Ascending aorta (tissue), 2 donors: ENCODE measurements around the gene DMRT3. TPM values are rescaled to one million over a fixed set of nuclear protein-coding genes. Genes with fewer than 3 reads are reported as not detected.

ENCODE experiments used
- DNase-seq, 2 donors: peaks; one replicate each; pipeline ENCODE4 v3.0.0-alpha.2; 2019; ENCODE audit warnings: low spot score in 2 of 2
- H3K27ac ChIP-seq, 2 donors: fragments of 200-600 bp; sonication (generic); one replicate each; pipeline ENCODE4 v1.5.1; 2016 to 2017; ENCODE audit warnings: mild to moderate bottlenecking in 1 of 2
- H3K27me3 ChIP-seq: fragments of 200-600 bp; sonication (generic); one replicate; pipeline ENCODE4 v1.5.1; 2017
- H3K36me3 ChIP-seq, 2 donors: fragments of 200-600 bp; sonication (generic); one replicate each; pipeline ENCODE4 v1.5.1; 2016
- H3K4me1 ChIP-seq, 2 donors: fragments of 200-600 bp; sonication (generic); one replicate each; pipeline ENCODE4 v1.5.1; 2016 to 2017; ENCODE audit warnings: mild to moderate bottlenecking in 1 of 2
- H3K4me3 ChIP-seq, 2 donors: fragments of 200-600 bp; sonication (generic); one replicate each; pipeline ENCODE4 v1.5.1; 2016 to 2017; ENCODE audit warnings: mild to moderate bottlenecking in 1 of 2
- H3K9me3 ChIP-seq, 2 donors: fragments of 200-600 bp; sonication (generic); one replicate each; pipeline ENCODE4 v1.5.1; 2016
- CTCF ChIP-seq, 3 experiments: fragments of 200-600 bp in 2 of 3; fragments of 450-650 bp in 1 of 3; sonication (generic) in 2 of 3; IDR thresholded peaks; one replicate each; pipeline ENCODE4 v1.5.1; 2016 to 2019; ENCODE audit warnings: antibody characterized with exemption in 3 of 3, mild to moderate bottlenecking in 1 of 3, moderate library complexity in 1 of 3
- intact Hi-C: fragments of 100-400 bp; cut with DNase I; formaldehyde crosslinking; loops from one replicate; pipeline ENCODE4 v1.15.1; 2023
- total RNA-seq: library from RNA; depleted of rRNA; stranded (reverse); fragments of >200 nt; gene quantifications from one replicate; pipeline ENCODE4 v1.1.0, GENCODE V29; 2016

Gene DMRT3
- total RNA-seq, 1 donor from 2014 or later, result not detected

GRCh38 chr9:1009101-1009707, 32.7 kb downstream of the DMRT3 start:
- Histone ChIP-seq H3K36me3 (no peaks in the 10 kb centered on the region), H3K27ac (no peak overlapping the region), H3K4me3 (no peak overlapping the region), H3K9me3 (no peaks in the 10 kb centered on the region), H3K27me3 (no peaks in the 10 kb centered on the region), H3K4me1 (no peaks in the 10 kb centered on the region)
- DNase-seq, result peak; percentile 12 to 87
- intact Hi-C loops, result loop anchor here (2.0 to 5.0 kb wide), 3 partner anchors 112 to 622 kb away; no protein-coding TSS in a partner anchor
- TF ChIP-seq CTCF (IDR thresholded peaks at IDR 0.05), result peak; percentile 79 to 95 (median 90)

GRCh38 chr9:1013021-1013420, 36.6 kb downstream of the DMRT3 start:
- DNase-seq, result no peak
- H3K27me3 ChIP-seq, result no peaks in the 10 kb centered on the region

GRCh38 chr9:1014225-1014624, 37.8 kb downstream of the DMRT3 start:
- Histone ChIP-seq H3K27me3 (no peaks in the 10 kb centered on the region), H3K4me1 (no peaks in the 10 kb centered on the region), H3K4me3 (no peak overlapping the region), H3K27ac (no peak overlapping the region), H3K9me3 (no peaks in the 10 kb centered on the region), H3K36me3 (no peaks in the 10 kb centered on the region)
- no peak for DNase-seq
- intact Hi-C loops, result no loop called here
- TF ChIP-seq CTCF (IDR thresholded peaks at IDR 0.05), result no peak

More at GRCh38 chr9:1013021-1013420, 36.6 kb downstream of the DMRT3 start:
- intact Hi-C loops, result no loop called here
- Histone ChIP-seq H3K27ac (no peak overlapping the region), H3K36me3 (no peaks in the 10 kb centered on the region), H3K9me3 (no peaks in the 10 kb centered on the region), H3K4me3 (no peak overlapping the region), H3K4me1 (no peaks in the 10 kb centered on the region)
- no peak for TF ChIP-seq CTCF (IDR thresholded peaks at IDR 0.05)

- intact Hi-C loops, result no loop called here
- no peaks in the 10 kb centered on the region for H3K36me3 ChIP-seq
- H3K27me3 ChIP-seq, result no peaks in the 10 kb centered on the region
- no peaks in the 10 kb centered on the region for H3K9me3 ChIP-seq
- no peak for DNase-seq
- no peaks in the 10 kb centered on the region for H3K4me1 ChIP-seq
- no peak overlapping the region for H3K27ac ChIP-seq
- no peak for TF ChIP-seq CTCF (IDR thresholded peaks at IDR 0.05)
- no peak overlapping the region for H3K4me3 ChIP-seq
Measured at GRCh38 chr9:1014640-1015039, 38.2 kb downstream of the DMRT3 start.

GRCh38 chr9:1018121-1018520, 41.7 kb downstream of the DMRT3 start:
- intact Hi-C loops, result no loop called here
- H3K27me3 ChIP-seq, result no peaks in the 10 kb centered on the region
- no peak for TF ChIP-seq CTCF (IDR thresholded peaks at IDR 0.05)

GRCh38 chr9:1024112-1024511, 47.7 kb downstream of the DMRT3 start:
- no peaks in the 10 kb centered on the region for H3K36me3 ChIP-seq

More at GRCh38 chr9:1018121-1018520, 41.7 kb downstream of the DMRT3 start:
- no peaks in the 10 kb centered on the region for H3K36me3 ChIP-seq
- no peak overlapping the region for H3K4me3 ChIP-seq
- H3K4me1 ChIP-seq, result no peaks in the 10 kb centered on the region
- H3K9me3 ChIP-seq, result no peaks in the 10 kb centered on the region
- no peak for DNase-seq
- no peak overlapping the region for H3K27ac ChIP-seq

More at GRCh38 chr9:1024112-1024511, 47.7 kb downstream of the DMRT3 start:
- Histone ChIP-seq H3K4me1 (no peaks in the 10 kb centered on the region), H3K27ac (no peak overlapping the region), H3K27me3 (no peaks in the 10 kb centered on the region), H3K4me3 (no peak overlapping the region), H3K9me3 (no peaks in the 10 kb centered on the region)
- TF ChIP-seq CTCF (IDR thresholded peaks at IDR 0.05), result no peak
- DNase-seq, result no peak
- intact Hi-C loops, result no loop called here
